Panc1 (cell line): ENCODE measurements around the gene MTX1. TPM values are rescaled to one million over a fixed set of nuclear protein-coding genes. Genes with fewer than 3 reads are reported as not detected.

Source experiments
- ATAC-seq: fragments of 200-7000 bp; cut with Tn5 transposase; 2 replicates; pipeline ENCODE4 v1.9.1; 2020; ENCODE audit warnings: mild to moderate bottlenecking, moderate library complexity
- BruUV-seq: library from RNA; stranded (reverse); fragments of 400-500 nt; replicated peaks from 2 replicates; lab custom pipeline; 2021; lab: Mats Ljungman, UMichigan
- CTCF ChIA-PET: fragments of 300-600 bp; sonication (Branson Sonifier 250); formaldehyde crosslinking; loops from one replicate; lab custom pipeline; 2022; ENCODE audit warnings: antibody characterized with exemption; lab: Charles Lee
- POLR2A ChIA-PET: fragments of 300-600 bp; sonication (Branson Sonifier 250); formaldehyde crosslinking; loops from one replicate; lab custom pipeline; 2022; ENCODE audit warnings: antibody characterized with exemption; lab: Charles Lee
- DNase-seq: peaks from one replicate; pipeline ENCODE4 v3.0.0-alpha.2; 2010; ENCODE audit warnings: low read depth, low spot score
- H3K27ac ChIP-seq: 2 replicates; pipeline ENCODE4 v1.5.1; 2011; ENCODE audit warnings: mild to moderate bottlenecking, low read length, inconsistent platforms
- H3K27me3 ChIP-seq: fragments of 200-500 bp; sonication (Bioruptor generic); 2 replicates; pipeline ENCODE4 v1.6.0; 2014; ENCODE audit warnings: low read length, inconsistent platforms; ENCODE audit not compliant: control insufficient read depth, insufficient read depth
- H3K36me3 ChIP-seq: fragments of 200-500 bp; sonication (Bioruptor generic); 2 replicates; pipeline ENCODE4 v1.5.1; 2014; ENCODE audit warnings: inconsistent platforms, mild to moderate bottlenecking, low read length, moderate library complexity; ENCODE audit not compliant: control insufficient read depth, insufficient read depth
- H3K4me1 ChIP-seq: 2 replicates; pipeline ENCODE4 v1.5.1; 2011; ENCODE audit warnings: inconsistent platforms, mild to moderate bottlenecking, low read length, moderate library complexity; ENCODE audit not compliant: control insufficient read depth, insufficient read depth
- H3K4me3 ChIP-seq, 2 experiments: 2 replicates each; pipeline ENCODE4 v1.5.1; 2011 to 2012; ENCODE audit warnings: low read depth in 2 of 2, low read length in 2 of 2, mild to moderate bottlenecking in 2 of 2, inconsistent platforms in 1 of 2, moderate library complexity in 1 of 2
- H3K9me3 ChIP-seq: fragments of 200-500 bp; sonication (Bioruptor generic); 2 replicates; pipeline ENCODE4 v1.5.1; 2014; ENCODE audit warnings: low read depth, mild to moderate bottlenecking, inconsistent platforms, low read length, moderate library complexity; ENCODE audit not compliant: control insufficient read depth, insufficient read depth
- CTCF ChIP-seq: fragments of 450-650 bp; IDR thresholded peaks from 2 replicates; pipeline ENCODE4 v1.5.1; 2017; ENCODE audit warnings: mild to moderate bottlenecking
- POLR2AphosphoS5 ChIP-seq: IDR thresholded peaks from 2 replicates; pipeline ENCODE4 v1.6.1; 2012; ENCODE audit warnings: mild to moderate bottlenecking, low read depth, low read length, moderate library complexity
- REST ChIP-seq, 2 experiments: IDR thresholded peaks; 2 replicates each; pipeline ENCODE4 v1.6.1; 2011 to 2012; ENCODE audit warnings: low read depth in 2 of 2, control low read depth in 1 of 2, low read length in 1 of 2, mild to moderate bottlenecking in 1 of 2, moderate library complexity in 1 of 2; ENCODE audit not compliant: insufficient read depth in 1 of 2
- SIN3A ChIP-seq: IDR thresholded peaks from 2 replicates; pipeline ENCODE4 v1.6.1; 2012; ENCODE audit warnings: low read depth, mild to moderate bottlenecking, low read length, moderate library complexity, borderline replicate concordance; ENCODE audit not compliant: insufficient read depth
- TCF7L2 ChIP-seq: IDR thresholded peaks from 2 replicates; pipeline ENCODE4 v1.6.1; 2011; ENCODE audit warnings: mild to moderate bottlenecking, low read depth, low read length, inconsistent platforms
- in situ Hi-C: cut with HindIII; loops from 2 replicates; pipeline ENCODE4 v1.10.0; 2016; ENCODE audit warnings: low sequenced_read_pairs, low pct_unique_long_range_greater_than_20kb
- intact Hi-C: fragments of 100-400 bp; cut with micrococcal nuclease; formaldehyde crosslinking; loops from one replicate; pipeline ENCODE4 v1.10.0; 2022; ENCODE audit not compliant: unreplicated experiment
- total RNA-seq: library from RNA; stranded (reverse); gene quantifications from one replicate; pipeline ENCODE4 v1.2.1, GENCODE V29; 2021; ENCODE audit not compliant: unreplicated experiment

MTX1 gene
- total RNA-seq, 1 experiment from 2014 or later, result 53.6 TPM

- no peak overlapping the region for H3K4me3 ChIP-seq
- H3K27ac ChIP-seq, result no peak overlapping the region
- H3K27me3 ChIP-seq, result no peaks in the 10 kb centered on the region
- DNase-seq (no peak), ATAC-seq (no peak)
- peaks cover 22% of the 10 kb centered on the region for H3K4me1 ChIP-seq
- CTCF ChIA-PET, result interaction anchor here (0.6 to 3.3 kb wide), 6 partner anchors 9 to 1544 kb away, joined by 3 to 27 read pairs (median 12); no protein-coding TSS in a partner anchor
- no peaks in the 10 kb centered on the region; the same call in 1 of the 2 replicates for H3K36me3 ChIP-seq
- in situ Hi-C loops (no loop called here), intact Hi-C loops (no loop called here)
- H3K9me3 ChIP-seq, result no peaks in the 10 kb centered on the region
- TSS peak; percentile 70 for BruUV-seq
- POLR2A ChIA-PET, result no interaction called here
- TF ChIP-seq TCF7L2 (no peak), CTCF (no peak), REST (IDR thresholded peaks at IDR 0.05; ENCODE audit: insufficient read depth in 1 of 2, low read depth in 2 of 2, low read length in 1 of 2) (no peak), POLR2AphosphoS5 (no peak), SIN3A (no peak)
Measured at GRCh38 chr1:155170101-155170785, 38.3 kb upstream of the MTX1 start.

- Histone ChIP-seq H3K27ac (no peak overlapping the region), H3K9me3 (no peaks in the 10 kb centered on the region), H3K27me3 (no peaks in the 10 kb centered on the region), H3K36me3 (no peaks in the 10 kb centered on the region; the same call in 1 of the 2 replicates), H3K4me1 (peaks cover 22% of the 10 kb centered on the region), H3K4me3 (no peak overlapping the region)
- in situ Hi-C loops (no loop called here), intact Hi-C loops (no loop called here)
- TF ChIP-seq TCF7L2 (no peak), REST (IDR thresholded peaks at IDR 0.05; ENCODE audit: insufficient read depth in 1 of 2, low read depth in 2 of 2, low read length in 1 of 2) (no peak), POLR2AphosphoS5 (no peak), SIN3A (no peak), CTCF (no peak)
- no peak for DNase-seq
- ATAC-seq, result no peak
- CTCF ChIA-PET, result interaction anchor here (0.6 to 0.7 kb wide), 3 partner anchors 8 to 1544 kb away, joined by 3 to 24 read pairs (median 10); no protein-coding TSS in a partner anchor
- POLR2A ChIA-PET, result no interaction called here
- no TSS peak for BruUV-seq
Measured at GRCh38 chr1:155170806-155171205, 37.7 kb upstream of the MTX1 start.
